Measurements from ENCODE around the gene FAM72D.
"Not testable (repeated sequence)": the region's sequence is repeated elsewhere in the genome, so short reads cannot be mapped to it uniquely, and the experiment has no call there.

Gene FAM72D

GRCh38 chr1:145082483-145083255, 13.1 kb upstream of the FAM72D start:
- DNase-seq (ENCODE audit: low spot score); FAIRE-seq: not testable (repeated sequence)

DNA sequence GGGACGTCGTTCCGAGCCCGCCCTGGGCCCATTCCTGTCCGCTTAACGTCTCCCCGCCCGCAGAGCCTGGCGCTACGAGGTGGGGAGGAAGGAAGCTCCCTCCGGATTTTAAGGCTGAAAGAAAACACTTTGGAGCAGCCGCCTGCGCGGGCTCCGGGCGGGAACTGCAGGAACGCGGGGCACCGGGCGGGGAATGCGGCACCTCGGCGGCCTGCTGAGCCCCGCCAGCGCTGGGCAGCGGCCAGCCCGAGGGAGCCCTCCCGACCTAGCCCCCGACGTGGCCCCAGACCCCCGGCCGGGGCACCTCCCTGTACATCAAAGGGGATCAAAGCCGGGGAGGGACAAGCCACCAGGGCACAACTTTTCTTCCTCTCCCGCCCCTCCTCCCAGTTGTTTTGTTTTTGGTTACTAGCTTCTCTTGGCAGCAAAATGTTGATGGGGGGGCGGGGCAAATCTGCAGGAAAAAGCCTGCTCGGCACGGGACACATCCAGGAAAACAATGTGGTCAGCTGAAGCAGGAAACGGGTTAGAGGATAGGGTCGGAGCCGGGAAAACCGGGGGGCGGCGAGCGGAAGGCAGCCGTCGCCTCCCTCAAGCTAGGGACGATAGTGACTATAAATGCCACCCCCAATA, 2.1 kb upstream of the FAM72D start:
- not testable (repeated sequence) for FAIRE-seq; DNase-seq (ENCODE audit: low spot score)

- not testable (repeated sequence) for DNase-seq (ENCODE audit: low spot score); FAIRE-seq
These were observed 1.0 kb upstream of the FAM72D start for GRCh38 chr1:145094655-145095211.

DNA sequence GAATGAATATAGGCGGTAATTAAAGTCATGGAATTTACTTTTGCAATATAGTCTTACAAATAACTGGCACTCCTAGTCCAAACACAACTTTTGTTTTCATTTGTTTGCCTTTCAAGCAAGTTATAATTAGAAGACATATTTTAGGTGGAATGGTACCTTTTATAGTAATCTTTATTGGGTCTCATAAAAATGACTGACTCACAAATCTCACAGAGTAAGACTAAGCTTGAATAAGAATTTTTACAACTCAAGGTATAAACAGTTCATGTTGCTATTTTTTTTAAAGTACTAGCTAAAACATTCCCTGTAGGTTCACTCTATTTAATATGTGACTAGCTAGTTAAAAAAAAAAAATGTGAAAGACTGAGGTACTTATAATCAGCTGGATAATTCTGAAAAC, 6.0 kb downstream of the FAM72D start:
- FAIRE-seq; DNase-seq (ENCODE audit: low spot score): not testable (repeated sequence)

DNA sequence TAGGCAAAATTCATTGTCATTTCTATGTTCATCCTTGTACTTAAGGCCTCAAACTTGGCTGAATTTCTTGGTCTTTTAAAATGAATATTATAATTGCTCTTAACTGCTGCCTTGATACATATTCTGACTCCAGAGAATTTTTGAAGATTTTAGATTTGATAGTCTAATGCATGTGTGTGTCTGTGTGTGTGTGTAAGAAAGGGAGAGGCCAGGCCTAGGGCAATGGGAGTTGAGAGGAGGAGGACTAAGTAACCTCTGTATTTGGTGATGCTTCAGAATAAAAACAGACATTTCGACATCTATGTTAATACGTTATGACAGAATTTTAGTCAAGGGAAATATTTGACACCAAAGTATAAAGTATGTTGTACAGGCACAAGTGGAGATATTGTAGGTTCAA, 7.5 kb downstream of the FAM72D start:
- not testable (repeated sequence) for FAIRE-seq; DNase-seq (ENCODE audit: low spot score)

DNA sequence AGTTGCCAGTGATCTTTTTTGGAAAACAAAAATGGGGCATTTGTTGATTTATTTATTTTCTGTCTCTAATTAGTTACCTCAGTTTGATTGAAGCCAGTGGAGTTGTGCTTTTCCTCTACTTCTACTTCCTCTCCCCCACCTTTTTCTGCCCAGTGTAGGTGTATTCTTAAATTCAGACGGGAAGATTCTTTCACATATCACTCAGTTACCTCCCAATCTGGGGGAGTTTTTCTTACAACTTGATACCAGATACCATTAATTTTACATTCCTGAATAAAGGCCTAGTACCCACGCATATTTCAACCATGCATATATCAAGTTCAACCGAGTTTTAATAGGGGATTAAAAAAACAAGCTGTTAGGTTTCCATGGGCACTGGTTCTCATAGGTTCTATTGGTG, 15.9 kb downstream of the FAM72D start:
- FAIRE-seq; DNase-seq (ENCODE audit: low spot score): not testable (repeated sequence)

GRCh38 chr1:145112703-145113102, 16.9 kb downstream of the FAM72D start:
- FAIRE-seq, result not testable (repeated sequence)

DNA sequence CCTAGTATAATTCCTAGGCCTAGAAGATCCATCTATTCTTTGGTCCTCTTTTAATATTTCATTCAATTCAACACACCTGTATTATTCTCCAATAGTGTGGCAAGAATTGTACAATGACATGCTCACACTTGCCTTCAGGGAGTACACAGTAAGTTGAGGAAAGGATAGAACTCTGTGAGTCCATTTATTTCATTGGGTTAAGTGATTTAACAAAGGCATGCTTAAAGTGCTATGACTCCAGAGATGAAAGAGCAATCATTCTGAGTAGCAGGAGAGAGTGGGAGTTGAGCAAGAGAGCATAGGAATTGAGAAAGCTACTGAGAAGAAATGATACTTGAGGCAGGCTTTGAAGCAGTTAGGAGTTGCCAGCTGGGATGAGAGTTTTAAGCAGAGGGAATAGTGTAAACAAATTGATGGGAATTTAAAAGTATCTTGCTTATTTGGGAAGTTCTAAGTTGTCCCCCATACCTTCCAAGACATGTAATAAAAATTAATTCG, 18.8 kb downstream of the FAM72D start:
- not testable (repeated sequence) for DNase-seq (ENCODE audit: low spot score); FAIRE-seq

More at GRCh38 chr1:145112703-145113102, 16.9 kb downstream of the FAM72D start:
- DNase-seq (ENCODE audit: low spot score), result not testable (repeated sequence)

DNA sequence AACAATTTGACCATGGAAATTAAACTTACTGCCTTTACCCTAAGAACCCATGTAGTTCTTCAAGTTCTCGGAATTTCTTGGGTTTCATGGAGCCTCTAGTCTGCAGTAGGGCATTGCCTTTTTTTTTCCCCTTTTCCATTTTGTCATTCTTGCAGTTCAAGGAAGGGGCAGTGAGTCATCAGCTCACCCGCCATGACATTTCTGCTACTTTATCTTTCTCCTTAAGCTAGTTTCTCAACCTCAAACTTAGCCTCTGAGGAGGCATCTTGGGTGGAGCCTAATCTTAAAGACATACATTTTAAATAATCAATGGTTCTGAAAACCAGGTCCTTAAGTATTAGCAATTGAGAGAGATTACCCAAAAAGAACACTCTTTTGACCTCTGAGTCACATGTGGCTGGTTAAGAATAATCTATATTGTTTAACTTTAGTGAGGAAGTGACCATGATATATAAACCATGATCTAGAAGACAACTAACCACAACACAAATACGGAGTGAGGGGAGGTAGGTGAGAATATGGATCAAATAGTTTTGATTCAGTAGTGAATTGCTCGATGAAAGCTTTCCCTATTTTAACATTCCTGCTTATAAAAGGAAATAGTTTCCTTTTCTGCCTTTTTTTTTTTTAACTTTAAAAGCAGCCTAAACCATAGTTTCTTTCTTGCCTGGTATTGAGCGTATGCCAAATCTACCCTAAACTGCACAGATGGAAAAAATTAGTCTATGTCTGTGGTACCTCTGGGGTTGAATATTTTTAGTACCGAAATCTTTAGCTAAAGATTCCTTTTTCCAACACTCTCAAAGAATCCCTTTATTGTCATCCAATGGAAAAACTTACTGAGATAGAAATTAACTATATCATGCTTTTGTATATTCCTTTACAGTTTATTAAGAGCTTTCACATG, 20.1 kb downstream of the FAM72D start:
- not testable (repeated sequence) for DNase-seq (ENCODE audit: low spot score); FAIRE-seq

DNA sequence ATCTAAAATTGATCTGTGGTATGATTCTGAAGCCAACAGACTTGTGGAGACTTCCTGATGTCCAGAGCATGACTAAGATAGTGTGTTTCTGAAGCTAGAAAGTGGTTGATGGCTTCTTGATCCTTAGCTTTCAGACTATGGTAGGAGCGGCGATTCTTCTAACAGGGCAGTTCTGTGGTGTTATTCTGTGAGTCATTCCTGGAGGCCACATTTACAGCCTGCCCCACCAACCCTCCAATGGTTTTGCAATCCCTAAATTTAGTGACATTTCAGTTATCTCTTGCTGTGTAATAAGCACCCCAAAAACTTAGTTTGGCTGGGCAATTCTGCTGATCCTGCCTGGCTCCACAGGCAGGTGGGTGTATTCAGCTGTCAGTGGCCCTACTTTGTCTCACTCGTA, 24.1 kb downstream of the FAM72D start:
- not testable (repeated sequence) for DNase-seq (ENCODE audit: low spot score); FAIRE-seq

- FAIRE-seq, result not testable (repeated sequence)
These were observed 26.7 kb downstream of the FAM72D start for GRCh38 chr1:145122344-145123061.

GRCh38 chr1:145123062-145123395, 27.3 kb downstream of the FAM72D start:
- not testable (repeated sequence) for FAIRE-seq; DNase-seq (ENCODE audit: low spot score)

More at GRCh38 chr1:145122344-145123061, 26.7 kb downstream of the FAM72D start:
- DNase-seq (ENCODE audit: low spot score), result not testable (repeated sequence)

GRCh38 chr1:145123992-145124641, 28.3 kb downstream of the FAM72D start:
- FAIRE-seq; DNase-seq (ENCODE audit: low spot score): not testable (repeated sequence)

- FAIRE-seq, result not testable (repeated sequence)
These were observed 29.3 kb downstream of the FAM72D start for GRCh38 chr1:145125112-145125511.

GRCh38 chr1:145127144-145127543, 31.4 kb downstream of the FAM72D start:
- DNase-seq (ENCODE audit: low spot score); FAIRE-seq: not testable (repeated sequence)

More at GRCh38 chr1:145125112-145125511, 29.3 kb downstream of the FAM72D start:
- DNase-seq (ENCODE audit: low spot score), result not testable (repeated sequence)

DNA sequence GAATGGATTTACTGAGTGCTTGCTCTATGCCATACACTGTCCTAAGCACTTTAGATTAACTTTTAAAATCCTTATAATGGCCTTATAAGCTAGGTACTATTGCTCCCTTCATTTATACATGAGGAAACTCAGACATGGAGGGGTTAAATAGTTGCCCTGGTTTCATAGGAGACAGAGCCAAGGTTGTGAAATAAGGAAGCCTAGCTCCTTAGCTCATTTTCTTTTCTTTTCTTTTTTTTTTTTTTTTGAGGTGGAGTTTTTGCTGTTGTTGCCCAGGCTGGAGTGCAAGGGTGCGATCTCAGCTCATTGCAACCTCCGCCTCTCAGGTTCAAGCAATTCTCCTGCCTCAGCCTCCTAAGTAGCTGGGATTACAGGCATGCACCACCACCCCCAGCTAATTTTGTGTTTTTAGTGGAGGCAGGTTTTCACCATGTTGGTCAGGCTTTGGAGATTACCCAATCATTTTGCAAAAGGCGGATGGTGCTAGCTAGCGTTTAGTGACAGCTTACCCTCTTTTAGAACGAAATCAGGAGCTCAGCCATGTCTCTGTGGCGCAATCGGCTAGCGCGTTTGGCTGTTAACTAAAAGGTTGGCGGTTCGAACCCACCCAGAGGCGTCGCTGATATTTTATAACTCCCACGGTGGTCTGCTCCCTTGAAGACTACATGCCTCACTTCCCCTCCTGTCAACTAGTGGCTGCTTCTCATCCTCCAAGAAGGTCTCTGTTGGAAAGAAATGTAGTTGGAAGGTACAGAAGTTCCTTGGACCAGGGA, 33.1 kb downstream of the FAM72D start:
- not testable (repeated sequence) for FAIRE-seq; DNase-seq (ENCODE audit: low spot score)

GRCh38 chr1:145134476-145134875, 38.7 kb downstream of the FAM72D start:
- FAIRE-seq; DNase-seq (ENCODE audit: low spot score): not testable (repeated sequence)

DNA sequence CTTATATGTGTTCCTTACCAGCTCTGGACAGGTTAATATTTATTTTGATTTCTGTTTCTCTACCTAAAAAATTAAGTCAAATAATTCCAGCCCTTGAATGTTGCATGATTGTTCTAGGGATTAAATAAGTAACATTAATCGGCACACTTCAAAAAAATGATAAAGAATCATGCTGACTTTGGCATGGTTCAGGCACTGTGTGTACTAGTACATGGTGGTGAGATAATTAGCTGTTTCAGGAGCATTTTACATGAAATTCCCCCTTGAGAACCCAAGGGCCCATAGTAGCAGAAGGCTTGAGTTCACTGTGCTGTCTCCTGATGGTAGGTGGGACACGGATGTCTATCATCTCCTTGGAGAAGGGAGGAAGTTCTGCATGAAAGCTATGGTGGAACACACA, 44.8 kb downstream of the FAM72D start:
- not testable (repeated sequence) for FAIRE-seq; DNase-seq (ENCODE audit: low spot score)
